Left ventricle myocardium inferior (tissue), 1 donor: Measurements from ENCODE around the gene RASAL1. TPM values are rescaled to one million over a fixed set of nuclear protein-coding genes. Genes with fewer than 3 reads are reported as not detected.
A peak's percentile ranks its signal among the peaks of the same experiment; 100 is the strongest.

Experiments used
- DNase-seq: peaks from one replicate; pipeline ENCODE4 v3.0.0-alpha.2; 2020
- H3K27ac ChIP-seq: fragments of 200-600 bp; replicated peaks from 2 replicates; pipeline ENCODE4 v1.8.0; 2021
- H3K27me3 ChIP-seq: fragments of 200-600 bp; 2 replicates; pipeline ENCODE4 v1.8.0; 2021; ENCODE audit warnings: low read depth
- H3K36me3 ChIP-seq: fragments of 200-600 bp; 2 replicates; pipeline ENCODE4 v1.8.0; 2021
- H3K4me1 ChIP-seq: fragments of 200-600 bp; 2 replicates; pipeline ENCODE4 v1.8.0; 2021
- H3K4me3 ChIP-seq: fragments of 200-600 bp; 2 replicates; pipeline ENCODE4 v1.8.0; 2021; ENCODE audit warnings: mild to moderate bottlenecking, moderate library complexity
- H3K9me3 ChIP-seq: fragments of 200-600 bp; replicated peaks from 2 replicates; pipeline ENCODE4 v1.8.0; 2021
- intact Hi-C: fragments of 100-400 bp; cut with micrococcal nuclease; formaldehyde crosslinking; loops from one replicate; pipeline ENCODE4 v1.11.0; 2022
- total RNA-seq: library from RNA; stranded (reverse); fragmentation: NEBNext Ultra II Directional; extraction: Animal tissue kit (Norgen Biotek cat#: 25700); gene quantifications from one replicate; pipeline ENCODE4 v1.2.1, GENCODE V29; 2021
- TF ChIP-seq, protein P1 (sequence below): fragments of 200-600 bp; IDR thresholded peaks from 2 replicates; pipeline ENCODE4 v1.8.0; 2021; ENCODE audit warnings: antibody characterized with exemption, mild to moderate bottlenecking, borderline replicate concordance
- donor health status: DM: no; HTN: yes; CAD: no; lungs with severe emphysema.

The RASAL1 gene
- total RNA-seq, 1 donor from 2014 or later, result not detected

DNA sequence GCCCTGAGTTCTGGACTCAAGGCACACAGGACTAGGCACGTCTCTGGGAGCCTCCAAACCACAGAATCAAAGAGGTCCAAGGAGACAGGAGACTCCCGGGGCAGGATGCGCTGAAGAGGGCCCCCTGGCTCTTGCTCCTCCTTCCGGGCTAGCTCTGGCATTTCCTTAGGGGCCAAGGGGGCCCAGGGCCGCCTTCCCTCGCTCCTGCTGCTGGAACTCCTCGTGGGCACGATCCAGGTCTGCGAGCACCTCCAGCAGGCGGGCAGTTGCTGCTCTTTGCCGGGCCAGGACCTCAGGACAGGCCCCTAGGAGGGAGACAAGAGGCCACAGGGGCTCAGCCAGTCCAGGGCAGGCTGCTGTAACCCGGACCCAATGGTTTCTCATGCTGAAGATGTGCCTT is 35.8 kb downstream of the RASAL1 start:
- peaks cover 9% of the 10 kb centered on the region for H3K4me1 ChIP-seq
- no peaks in the 10 kb centered on the region for H3K9me3 ChIP-seq
- no peak for DNase-seq
- no peak overlapping the region for H3K4me3 ChIP-seq
- H3K27ac ChIP-seq, result no peak overlapping the region
- TF ChIP-seq, protein P1, sequence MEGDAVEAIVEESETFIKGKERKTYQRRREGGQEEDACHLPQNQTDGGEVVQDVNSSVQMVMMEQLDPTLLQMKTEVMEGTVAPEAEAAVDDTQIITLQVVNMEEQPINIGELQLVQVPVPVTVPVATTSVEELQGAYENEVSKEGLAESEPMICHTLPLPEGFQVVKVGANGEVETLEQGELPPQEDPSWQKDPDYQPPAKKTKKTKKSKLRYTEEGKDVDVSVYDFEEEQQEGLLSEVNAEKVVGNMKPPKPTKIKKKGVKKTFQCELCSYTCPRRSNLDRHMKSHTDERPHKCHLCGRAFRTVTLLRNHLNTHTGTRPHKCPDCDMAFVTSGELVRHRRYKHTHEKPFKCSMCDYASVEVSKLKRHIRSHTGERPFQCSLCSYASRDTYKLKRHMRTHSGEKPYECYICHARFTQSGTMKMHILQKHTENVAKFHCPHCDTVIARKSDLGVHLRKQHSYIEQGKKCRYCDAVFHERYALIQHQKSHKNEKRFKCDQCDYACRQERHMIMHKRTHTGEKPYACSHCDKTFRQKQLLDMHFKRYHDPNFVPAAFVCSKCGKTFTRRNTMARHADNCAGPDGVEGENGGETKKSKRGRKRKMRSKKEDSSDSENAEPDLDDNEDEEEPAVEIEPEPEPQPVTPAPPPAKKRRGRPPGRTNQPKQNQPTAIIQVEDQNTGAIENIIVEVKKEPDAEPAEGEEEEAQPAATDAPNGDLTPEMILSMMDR, result no peak
- H3K27me3 ChIP-seq, result peaks cover 72% of the 10 kb centered on the region
- H3K36me3 ChIP-seq, result no peaks in the 10 kb centered on the region
- intact Hi-C loops, result loop anchor here (2.0 kb wide), 1 partner anchor 51 kb away; no protein-coding TSS in a partner anchor

DNA sequence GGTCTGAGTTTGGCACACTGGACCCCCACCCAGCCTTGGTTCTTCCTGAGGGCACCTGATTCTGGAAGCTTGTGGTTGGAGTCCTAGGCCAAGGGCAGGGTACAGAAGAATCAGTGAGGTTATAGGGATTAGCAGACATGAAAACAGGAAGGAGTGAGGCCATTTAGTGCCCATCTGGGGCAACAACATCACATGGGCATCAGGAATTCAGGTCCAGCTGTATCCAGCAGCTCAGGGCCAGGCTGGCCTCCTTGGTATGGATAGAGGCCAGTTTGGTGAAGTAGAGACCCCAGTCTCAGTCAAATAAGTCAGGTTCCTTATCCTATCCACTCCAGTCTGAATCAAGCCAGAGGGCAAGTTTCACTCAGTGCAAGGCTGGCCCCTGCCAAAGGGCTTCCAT is 36.2 kb downstream of the RASAL1 start:
- no peak for DNase-seq
- Histone ChIP-seq H3K4me3 (no peak overlapping the region), H3K36me3 (no peaks in the 10 kb centered on the region), H3K27me3 (peaks cover 72% of the 10 kb centered on the region), H3K27ac (no peak overlapping the region), H3K9me3 (no peaks in the 10 kb centered on the region), H3K4me1 (peaks cover 9% of the 10 kb centered on the region)
- TF ChIP-seq, protein P1, result no peak
- intact Hi-C loops, result loop anchor here (2.0 kb wide), 1 partner anchor 51 kb away; no protein-coding TSS in a partner anchor

DNA sequence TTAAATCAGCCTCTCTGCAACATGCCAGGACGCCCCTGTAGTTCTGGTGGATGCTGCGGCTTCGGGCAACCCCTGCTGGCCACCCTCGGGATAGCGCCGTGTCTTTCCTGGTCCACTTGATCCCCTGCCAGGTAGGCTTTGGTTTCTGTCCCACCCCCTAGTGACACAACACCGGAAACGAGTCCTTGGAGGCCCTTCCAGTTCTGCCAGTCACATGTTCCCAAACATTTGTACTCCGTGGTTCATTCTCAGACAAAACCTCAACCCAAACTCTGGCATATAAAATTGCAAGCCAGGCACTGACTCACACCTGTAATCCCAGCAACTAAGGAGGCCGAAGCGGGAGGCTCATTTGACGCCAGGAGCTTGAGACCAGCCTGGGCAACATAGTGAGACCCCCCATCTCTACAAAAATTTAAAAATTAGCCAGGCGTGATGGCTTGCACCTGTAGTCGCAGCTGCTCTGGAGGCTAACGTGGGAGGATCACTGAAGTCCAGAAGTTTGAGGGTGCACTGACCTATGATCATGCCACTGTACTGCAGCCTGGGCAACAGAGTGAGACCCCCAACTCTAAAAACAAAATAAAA is 37.0 kb downstream of the RASAL1 start:
- peak; percentile 74 for DNase-seq
- Histone ChIP-seq H3K9me3 (no peaks in the 10 kb centered on the region), H3K27me3 (peaks cover 71% of the 10 kb centered on the region), H3K36me3 (no peaks in the 10 kb centered on the region), H3K4me1 (peaks cover 5% of the 10 kb centered on the region), H3K27ac (no peak overlapping the region), H3K4me3 (no peak overlapping the region)
- intact Hi-C loops, result loop anchor here (2.0 kb wide), 1 partner anchor 50 kb away; no protein-coding TSS in a partner anchor
- TF ChIP-seq, protein P1, result peak; percentile 78

DNA sequence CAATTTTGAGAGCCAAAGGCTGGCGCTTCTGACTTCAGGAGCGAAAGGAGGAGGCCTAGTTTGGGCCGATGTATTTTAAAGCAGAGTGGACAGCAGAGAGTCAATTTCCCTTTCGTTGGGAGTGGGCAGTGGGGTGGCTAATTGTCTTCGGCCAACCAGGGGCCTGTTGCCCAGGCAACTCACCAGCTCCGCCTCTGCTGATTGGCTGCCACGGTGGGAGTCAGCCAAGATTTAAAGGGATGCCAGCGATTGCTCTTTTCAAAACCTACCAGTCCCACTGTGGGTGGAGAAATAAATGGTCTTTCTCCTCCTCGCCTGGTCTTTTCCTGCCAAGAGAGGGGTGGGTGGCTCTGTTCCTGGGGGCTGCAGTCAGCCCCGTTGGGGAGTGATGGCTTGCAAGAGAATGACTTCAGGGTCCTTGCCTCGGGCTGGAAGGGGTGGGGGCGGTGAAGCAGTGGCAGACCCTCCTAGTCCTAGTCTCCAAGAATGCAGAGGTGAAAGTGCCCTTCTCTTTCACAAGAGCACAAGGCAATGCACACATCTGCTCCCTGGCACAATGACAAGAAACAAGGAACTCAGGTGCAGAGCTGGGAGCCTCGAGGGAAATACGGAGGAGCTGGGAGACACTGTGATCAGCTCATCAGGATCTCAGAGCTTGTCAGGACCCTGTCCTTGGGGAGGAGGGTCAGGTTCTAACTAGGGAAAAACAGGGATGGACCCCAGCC is 37.7 kb downstream of the RASAL1 start:
- H3K4me1 ChIP-seq, result peaks cover 10% of the 10 kb centered on the region
- intact Hi-C loops, result loop anchor here (2.0 kb wide), 1 partner anchor 49 kb away; no protein-coding TSS in a partner anchor
- H3K4me3 ChIP-seq, result no peak overlapping the region
- DNase-seq, result peak; percentile 60
- TF ChIP-seq, protein P1, result no peak
- H3K9me3 ChIP-seq, result no peaks in the 10 kb centered on the region
- no peak overlapping the region for H3K27ac ChIP-seq
- no peaks in the 10 kb centered on the region for H3K36me3 ChIP-seq
- H3K27me3 ChIP-seq, result peaks cover 71% of the 10 kb centered on the region

DNA sequence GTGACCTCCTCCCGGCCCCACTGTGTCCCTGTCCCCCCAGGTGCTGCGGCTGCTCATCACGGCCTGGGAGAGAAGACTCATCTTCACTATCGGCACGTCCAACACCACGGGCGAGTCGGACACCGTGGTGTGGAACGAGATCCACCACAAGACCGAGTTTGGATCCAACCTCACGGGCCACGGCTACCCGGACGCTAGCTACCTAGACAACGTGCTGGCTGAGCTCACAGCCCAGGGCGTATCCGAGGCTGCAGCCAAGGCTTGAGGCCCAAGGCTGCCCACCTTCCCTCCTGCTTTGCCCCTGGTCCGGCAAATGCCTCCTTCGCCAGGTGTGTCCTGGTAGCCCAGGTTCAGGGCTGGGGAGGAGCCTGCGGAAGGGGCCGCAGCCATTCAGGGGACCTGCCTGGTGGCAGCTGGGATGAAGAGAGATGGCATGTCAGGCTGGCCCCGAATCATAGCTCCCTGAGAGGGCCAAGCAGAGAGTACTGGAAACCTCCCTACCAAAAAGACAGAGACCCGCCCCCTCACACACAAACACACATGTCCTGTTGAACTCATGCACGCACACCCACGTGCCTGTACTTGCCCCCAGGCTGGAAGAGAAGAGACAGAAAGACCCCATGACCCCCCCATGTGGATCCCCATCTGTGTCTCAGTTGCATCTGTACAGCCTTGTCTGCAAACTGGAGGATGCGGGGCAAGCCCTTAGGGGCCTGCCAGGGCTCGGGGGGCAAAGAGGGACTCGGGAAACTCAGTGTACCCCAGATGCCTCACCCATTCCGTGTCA is 38.7 kb downstream of the RASAL1 start:
- Histone ChIP-seq H3K4me3 (no peak overlapping the region), H3K27ac (no peak overlapping the region), H3K27me3 (peaks cover 72% of the 10 kb centered on the region), H3K9me3 (no peaks in the 10 kb centered on the region), H3K4me1 (peaks cover 15% of the 10 kb centered on the region), H3K36me3 (no peaks in the 10 kb centered on the region)
- no peak for DNase-seq
- intact Hi-C loops, result no loop called here
- TF ChIP-seq, protein P1, result no peak
